ENCODE results near the gene PTPRG. TPM values are rescaled to one million over a fixed set of nuclear protein-coding genes. Genes with fewer than 3 reads are reported as not detected.

The PTPRG gene
- polyA plus RNA-seq, 5 donors = 28.0 to 55.8 (median 48.4) TPM

GRCh38 chr3:61718565-61718964 is 157.2 kb downstream of the PTPRG start:
- no peak for DNase-seq

GRCh38 chr3:61719278-61719977 is 158.1 kb downstream of the PTPRG start:
- DNase-seq = no peak

- DNase-seq = no peak
Observed at GRCh38 chr3:61723038-61723437, 161.7 kb downstream of the PTPRG start.

GRCh38 chr3:61724183-61724582 is 162.8 kb downstream of the PTPRG start:
- DNase-seq = no peak

GRCh38 chr3:61724801-61725200 is 163.4 kb downstream of the PTPRG start:
- DNase-seq = no peak

- DNase-seq = no peak
Observed at GRCh38 chr3:61725851-61726333, 164.5 kb downstream of the PTPRG start.

- DNase-seq = no peak
Observed at GRCh38 chr3:61727435-61727834, 166.1 kb downstream of the PTPRG start.

GRCh38 chr3:61729038-61729634 is 167.8 kb downstream of the PTPRG start:
- DNase-seq = no peak

- no peak for DNase-seq
Observed at GRCh38 chr3:61730056-61730455, 168.7 kb downstream of the PTPRG start.

GRCh38 chr3:61730577-61731231 is 169.3 kb downstream of the PTPRG start:
- DNase-seq = no peak

GRCh38 chr3:61733000-61733399 is 171.6 kb downstream of the PTPRG start:
- no peak for DNase-seq

GRCh38 chr3:61733876-61734275 is 172.5 kb downstream of the PTPRG start:
- DNase-seq = no peak

- peak; percentile 67 to 83 for DNase-seq
Observed at GRCh38 chr3:61734749-61735686, 173.6 kb downstream of the PTPRG start.

GRCh38 chr3:61736506-61736905 is 175.1 kb downstream of the PTPRG start:
- no peak for DNase-seq

GRCh38 chr3:61739640-61740039 is 178.3 kb downstream of the PTPRG start:
- DNase-seq = no peak

- DNase-seq = no peak
Observed at GRCh38 chr3:61740494-61740893, 179.1 kb downstream of the PTPRG start.

- DNase-seq = no peak
Observed at GRCh38 chr3:61741551-61741950, 180.2 kb downstream of the PTPRG start.

- DNase-seq = no peak
Observed at GRCh38 chr3:61742006-61742405, 180.6 kb downstream of the PTPRG start.

GRCh38 chr3:61743067-61743466 is 181.7 kb downstream of the PTPRG start:
- DNase-seq = no peak

- DNase-seq = no peak
Observed at GRCh38 chr3:61743686-61744242, 182.4 kb downstream of the PTPRG start.

- DNase-seq = no peak
Observed at GRCh38 chr3:61748288-61748687, 186.9 kb downstream of the PTPRG start.

GRCh38 chr3:61750766-61751165 is 189.4 kb downstream of the PTPRG start:
- no peak for DNase-seq

Data from right lung (tissue), 5 donors.